ENCODE results near the gene SLC49A4. TPM values are rescaled to one million over a fixed set of nuclear protein-coding genes. Genes with fewer than 3 reads are reported as not detected.

SLC49A4 gene
- total and polyA plus RNA-seq, 2 of the 8 experiments (the other 6 are each of a cell fraction or from before 2014, with no cell fraction given): 9.5 to 10.2 TPM

DNA sequence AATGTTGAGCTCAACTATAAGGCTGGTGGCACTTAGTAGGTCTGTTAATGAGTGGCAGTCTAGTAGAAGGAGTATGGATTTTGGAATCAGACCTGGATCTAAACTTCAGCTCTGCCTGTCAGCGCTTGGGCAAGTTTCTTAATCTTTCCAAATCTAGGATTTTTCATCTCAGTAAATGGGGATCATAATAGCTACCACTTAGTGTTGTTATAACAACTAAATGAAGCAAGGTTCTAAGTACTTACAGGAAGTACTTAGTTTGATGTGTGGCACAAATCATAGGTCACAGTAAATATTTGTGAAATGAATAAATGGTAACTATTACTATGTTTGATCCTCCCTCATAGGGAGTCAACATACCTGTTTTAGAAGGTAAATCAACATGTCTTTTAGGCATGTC lies 31.4 kb downstream of the SLC49A4 start:
- no peak overlapping the region for H2BK20ac ChIP-seq (ENCODE audit: low read length)
- no peak overlapping the region for H4K91ac ChIP-seq (replicated peaks; ENCODE audit: insufficient read length, low read length)
- H2AK5ac ChIP-seq (ENCODE audit: low read depth, low read length): no peak overlapping the region
- POLR2A ChIA-PET (ENCODE audit: partially characterized antibody): interaction anchor here (0.6 kb wide), 1 partner anchor 76 kb away, joined by 3 read pairs; no protein-coding TSS in a partner anchor
- no peak overlapping the region for H3K4me3 ChIP-seq (ENCODE audit: extremely low read depth in 1 of 4, insufficient read depth in 2 of 4, low read depth in 3 of 4, low read length in 4 of 4)
- H3K79me1 ChIP-seq (ENCODE audit: low read depth, low read length): no peaks in the 10 kb centered on the region
- no peaks in the 10 kb centered on the region for H3K23me2 ChIP-seq (ENCODE audit: low read depth, low read length)
- H2BK5ac ChIP-seq (ENCODE audit: low read depth, low read length): no peak overlapping the region
- H3K9ac ChIP-seq (replicated peaks in 1 of 4; ENCODE audit: extremely low read depth in 1 of 4, low read depth in 3 of 4, low read length in 3 of 4): no peak overlapping the region
- H2AFZ ChIP-seq (ENCODE audit: low read length): no peak overlapping the region
- no peak overlapping the region for H3K4ac ChIP-seq (replicated peaks; ENCODE audit: insufficient read length, low read depth, low read length)
- CTCF ChIA-PET (ENCODE audit: partially characterized antibody): interaction anchor here (0.6 to 2.0 kb wide), 2 partner anchors 32 to 59 kb away, joined by 5 to 6 read pairs; no protein-coding TSS in a partner anchor
- H2BK12ac ChIP-seq (ENCODE audit: low read depth, low read length): no peak overlapping the region
- H3K79me2 ChIP-seq (ENCODE audit: control insufficient read depth in 1 of 2, insufficient read depth in 2 of 2, low read length in 2 of 2): no peaks in the 10 kb centered on the region
- H3K23ac ChIP-seq (ENCODE audit: insufficient read length): no peak overlapping the region
- no peak overlapping the region for H3K18ac ChIP-seq (ENCODE audit: extremely low read depth, low read length)
- H3K4me2 ChIP-seq (ENCODE audit: insufficient read depth in 1 of 2, low read depth in 2 of 2, low read length in 2 of 2): no peak overlapping the region
- H3K4me1 ChIP-seq (replicated peaks in 1 of 4; ENCODE audit: control insufficient read depth in 3 of 4, insufficient read depth in 4 of 4, low read length in 3 of 4): no peaks in the 10 kb centered on the region
- H3K56ac ChIP-seq (replicated peaks; ENCODE audit: insufficient read length, low read depth, low read length): no peak overlapping the region
- H3K36me3 ChIP-seq (ENCODE audit: control insufficient read depth in 2 of 4, insufficient read depth in 4 of 4, low read length in 3 of 4): no peaks in the 10 kb centered on the region
- no peaks in the 10 kb centered on the region for H3K9me3 ChIP-seq (ENCODE audit: insufficient read depth in 2 of 2, low read depth in 1 of 2, low read length in 1 of 2)
- no peaks in the 10 kb centered on the region for H3K27me3 ChIP-seq (replicated peaks in 1 of 4; ENCODE audit: control insufficient read depth in 3 of 4, extremely low read depth in 1 of 4, insufficient read depth in 3 of 4, low read length in 3 of 4)
- H2BK15ac ChIP-seq (ENCODE audit: low read length): no peak overlapping the region
- no peak overlapping the region for H4K5ac ChIP-seq (ENCODE audit: insufficient read length, low read depth, low read length)
- H4K8ac ChIP-seq (ENCODE audit: extremely low read depth, insufficient read depth, low read length): no peak overlapping the region
- H2BK120ac ChIP-seq (replicated peaks; ENCODE audit: low read depth, low read length): no peak overlapping the region
- H4K20me1 ChIP-seq (replicated peaks in 1 of 2; ENCODE audit: control insufficient read depth in 1 of 2, insufficient read depth in 2 of 2, low read length in 2 of 2): no peaks in the 10 kb centered on the region
- no peak overlapping the region for H3K27ac ChIP-seq (ENCODE audit: low read depth, low read length)
- H3K14ac ChIP-seq (ENCODE audit: insufficient read length): no peak overlapping the region
- FAIRE-seq (no peak), DNase-seq (ENCODE audit: low read depth in 1 of 2, low spot score in 2 of 2) (no peak)
- WGBS, 2 experiments (ENCODE audit: extremely low coverage in 1 of 2, insufficient coverage in 1 of 2, insufficient read length in 1 of 2, insufficient replicate concordance in 2 of 2, low coverage in 1 of 2, low lambda C conversion rate in 2 of 2, missing lambda C conversion rate in 1 of 2): 89% methylated on average over 1 of the region's 1 CpG; no CpG with 5 or more reads in 1 of the 2 experiments
- TF ChIP-seq CTBP2 (IDR thresholded peaks at IDR 0.05; ENCODE audit: borderline replicate concordance, insufficient read depth, insufficient read length, low read length) (no peak), HDAC6 (IDR thresholded peaks at IDR 0.05; ENCODE audit: low read depth, low read length) (no peak), SIX5 (IDR thresholded peaks at IDR 0.05; ENCODE audit: low read depth, low read length) (no peak), RAD21 (IDR thresholded peaks at IDR 0.05 in 1 of 2, conservative IDR thresholded peaks at IDR 0.05 in 1 of 2; ENCODE audit: low read depth in 2 of 2, low read length in 2 of 2) (no peak), SUZ12 (IDR thresholded peaks at IDR 0.05; ENCODE audit: low read length) (no peak)

All from H1 (cell line).